ENCODE measurements around the gene RIMBP2.
A peak's percentile ranks its signal among the peaks of the same experiment; 100 is the strongest.
"Not testable (repeated sequence)": the region's sequence is repeated elsewhere in the genome, so short reads cannot be mapped to it uniquely, and the experiment has no call there.

Gene RIMBP2

GRCh38 chr12:130696379-130697100, 19.6 kb downstream of the RIMBP2 start:
- WGBS (ENCODE audit: extremely low coverage, insufficient coverage, low lambda C conversion rate): no CpG with 5 or more reads among the region's 7 CpGs
- Histone ChIP-seq H3K4me1 (ENCODE audit: control insufficient read depth, low read depth, low read length) (no peaks in the 10 kb centered on the region), H3K18ac (ENCODE audit: low read length) (no peak overlapping the region), H2BK5ac (ENCODE audit: low read length) (no peak overlapping the region), H3K9ac (ENCODE audit: low read length) (no peak overlapping the region), H2BK15ac (replicated peaks; ENCODE audit: low read depth) (no peak overlapping the region), H3K27me3 (ENCODE audit: insufficient read depth, low read length, poor library complexity) (no peaks in the 10 kb centered on the region), H3K27ac (ENCODE audit: low read depth, low read length) (no peak overlapping the region), H2BK120ac (ENCODE audit: low read depth, low read length) (no peak overlapping the region), H2AK5ac (ENCODE audit: low read length) (no peak overlapping the region), H3K4me2 (ENCODE audit: low read length) (no peak overlapping the region), H3K79me2 (ENCODE audit: control insufficient read depth, insufficient read depth, low read length) (no peaks in the 10 kb centered on the region), H3K56ac (ENCODE audit: low read length) (peak overlapping the region; percentile 30), H4K8ac (ENCODE audit: low read depth, low read length) (no peak overlapping the region), H3K36me3 (ENCODE audit: control insufficient read depth, insufficient read depth, low read length) (no peaks in the 10 kb centered on the region), H3K4me3 (ENCODE audit: low read length) (no peak overlapping the region), H3K4ac (ENCODE audit: low read depth, low read length) (no peak overlapping the region), H3K23ac (ENCODE audit: low read length) (no peak overlapping the region), H3K79me1 (ENCODE audit: low read length) (no peaks in the 10 kb centered on the region), H4K5ac (ENCODE audit: low read length) (no peak overlapping the region)
- DNase-seq: no peak

GRCh38 chr12:130695061-130695460, 21.0 kb downstream of the RIMBP2 start:
- Histone ChIP-seq H3K56ac (ENCODE audit: low read length) (no peak overlapping the region), H4K5ac (ENCODE audit: low read length) (no peak overlapping the region), H4K8ac (ENCODE audit: low read depth, low read length) (no peak overlapping the region), H3K23ac (ENCODE audit: low read length) (no peak overlapping the region), H3K4me2 (ENCODE audit: low read length) (no peak overlapping the region), H3K27ac (ENCODE audit: low read depth, low read length) (no peak overlapping the region), H2BK120ac (ENCODE audit: low read depth, low read length) (no peak overlapping the region), H2BK15ac (replicated peaks; ENCODE audit: low read depth) (no peak overlapping the region), H2AK5ac (ENCODE audit: low read length) (no peak overlapping the region), H3K4ac (ENCODE audit: low read depth, low read length) (no peak overlapping the region), H3K9ac (ENCODE audit: low read length) (no peak overlapping the region), H3K79me1 (ENCODE audit: low read length) (no peaks in the 10 kb centered on the region), H3K27me3 (ENCODE audit: insufficient read depth, low read length, poor library complexity) (no peaks in the 10 kb centered on the region), H3K79me2 (ENCODE audit: control insufficient read depth, insufficient read depth, low read length) (no peaks in the 10 kb centered on the region), H3K4me3 (ENCODE audit: low read length) (no peak overlapping the region), H3K18ac (ENCODE audit: low read length) (no peak overlapping the region), H2BK5ac (ENCODE audit: low read length) (no peak overlapping the region), H3K36me3 (ENCODE audit: control insufficient read depth, insufficient read depth, low read length) (no peaks in the 10 kb centered on the region), H3K4me1 (ENCODE audit: control insufficient read depth, low read depth, low read length) (no peaks in the 10 kb centered on the region)
- no peak for DNase-seq
- no CpG with 5 or more reads among the region's 6 CpGs for WGBS (ENCODE audit: extremely low coverage, insufficient coverage, low lambda C conversion rate)

- no peak overlapping the region for H2BK5ac ChIP-seq (ENCODE audit: low read length)
- WGBS (ENCODE audit: extremely low coverage, insufficient coverage, low lambda C conversion rate): no CpG with 5 or more reads among the region's 24 CpGs
- H3K4me2 ChIP-seq (ENCODE audit: low read length): no peak overlapping the region
Observed at GRCh38 chr12:130689408-130690405, 26.4 kb downstream of the RIMBP2 start.

GRCh38 chr12:130688999-130689398, 27.1 kb downstream of the RIMBP2 start:
- not testable (repeated sequence) for H4K8ac ChIP-seq (ENCODE audit: low read depth, low read length); H3K4me1 ChIP-seq (ENCODE audit: control insufficient read depth, low read depth, low read length); DNase-seq; H3K27me3 ChIP-seq (ENCODE audit: insufficient read depth, low read length, poor library complexity); H3K79me1 ChIP-seq (ENCODE audit: low read length); H3K9ac ChIP-seq (ENCODE audit: low read length); H3K4ac ChIP-seq (ENCODE audit: low read depth, low read length); H3K4me2 ChIP-seq (ENCODE audit: low read length); H2AK5ac ChIP-seq (ENCODE audit: low read length); H3K79me2 ChIP-seq (ENCODE audit: control insufficient read depth, insufficient read depth, low read length); H3K36me3 ChIP-seq (ENCODE audit: control insufficient read depth, insufficient read depth, low read length); H3K4me3 ChIP-seq (ENCODE audit: low read length); H3K23ac ChIP-seq (ENCODE audit: low read length); H2BK15ac ChIP-seq (replicated peaks; ENCODE audit: low read depth); H3K56ac ChIP-seq (ENCODE audit: low read length); H3K27ac ChIP-seq (ENCODE audit: low read depth, low read length); H3K18ac ChIP-seq (ENCODE audit: low read length); H2BK120ac ChIP-seq (ENCODE audit: low read depth, low read length); H4K5ac ChIP-seq (ENCODE audit: low read length); H2BK5ac ChIP-seq (ENCODE audit: low read length)
- WGBS (ENCODE audit: extremely low coverage, insufficient coverage, low lambda C conversion rate): no CpG with 5 or more reads among the region's 16 CpGs

More at GRCh38 chr12:130689408-130690405, 26.4 kb downstream of the RIMBP2 start:
- no peak overlapping the region for H3K4ac ChIP-seq (ENCODE audit: low read depth, low read length)
- no peaks in the 10 kb centered on the region for H3K27me3 ChIP-seq (ENCODE audit: insufficient read depth, low read length, poor library complexity)
- DNase-seq: no peak
- H3K56ac ChIP-seq (ENCODE audit: low read length): no peak overlapping the region
- H4K8ac ChIP-seq (ENCODE audit: low read depth, low read length): no peak overlapping the region
- H3K4me1 ChIP-seq (ENCODE audit: control insufficient read depth, low read depth, low read length): no peaks in the 10 kb centered on the region
- H2AK5ac ChIP-seq (ENCODE audit: low read length): no peak overlapping the region
- no peak overlapping the region for H2BK15ac ChIP-seq (replicated peaks; ENCODE audit: low read depth)
- no peak overlapping the region for H3K4me3 ChIP-seq (ENCODE audit: low read length)
- no peaks in the 10 kb centered on the region for H3K79me1 ChIP-seq (ENCODE audit: low read length)
- H3K36me3 ChIP-seq (ENCODE audit: control insufficient read depth, insufficient read depth, low read length): no peaks in the 10 kb centered on the region
- no peak overlapping the region for H4K5ac ChIP-seq (ENCODE audit: low read length)
- H3K18ac ChIP-seq (ENCODE audit: low read length): no peak overlapping the region
- no peak overlapping the region for H3K23ac ChIP-seq (ENCODE audit: low read length)
- no peak overlapping the region for H3K9ac ChIP-seq (ENCODE audit: low read length)
- H3K79me2 ChIP-seq (ENCODE audit: control insufficient read depth, insufficient read depth, low read length): no peaks in the 10 kb centered on the region
- no peak overlapping the region for H2BK120ac ChIP-seq (ENCODE audit: low read depth, low read length)
- H3K27ac ChIP-seq (ENCODE audit: low read depth, low read length): no peak overlapping the region

- Histone ChIP-seq H3K4me2 (ENCODE audit: low read length) (no peak overlapping the region), H2BK5ac (ENCODE audit: low read length) (no peak overlapping the region), H3K79me1 (ENCODE audit: low read length) (no peaks in the 10 kb centered on the region), H4K5ac (ENCODE audit: low read length) (no peak overlapping the region), H3K27ac (ENCODE audit: low read depth, low read length) (no peak overlapping the region), H4K8ac (ENCODE audit: low read depth, low read length) (no peak overlapping the region), H2BK15ac (replicated peaks; ENCODE audit: low read depth) (no peak overlapping the region), H3K4me3 (ENCODE audit: low read length) (no peak overlapping the region), H3K27me3 (ENCODE audit: insufficient read depth, low read length, poor library complexity) (no peaks in the 10 kb centered on the region), H2AK5ac (ENCODE audit: low read length) (no peak overlapping the region), H2BK120ac (ENCODE audit: low read depth, low read length) (no peak overlapping the region), H3K36me3 (ENCODE audit: control insufficient read depth, insufficient read depth, low read length) (no peaks in the 10 kb centered on the region), H3K79me2 (ENCODE audit: control insufficient read depth, insufficient read depth, low read length) (no peaks in the 10 kb centered on the region), H3K23ac (ENCODE audit: low read length) (no peak overlapping the region), H3K4ac (ENCODE audit: low read depth, low read length) (no peak overlapping the region), H3K4me1 (ENCODE audit: control insufficient read depth, low read depth, low read length) (peaks cover 8% of the 10 kb centered on the region), H3K18ac (ENCODE audit: low read length) (no peak overlapping the region), H3K56ac (ENCODE audit: low read length) (no peak overlapping the region), H3K9ac (ENCODE audit: low read length) (no peak overlapping the region)
- DNase-seq: no peak
- no CpG with 5 or more reads among the region's 20 CpGs for WGBS (ENCODE audit: extremely low coverage, insufficient coverage, low lambda C conversion rate)
Observed at GRCh38 chr12:130687796-130688778, 28.0 kb downstream of the RIMBP2 start.

Data from mesendoderm (in vitro differentiated cells).